K562 (cell line): ENCODE measurements around the gene DNAJB12. TPM values are rescaled to one million over a fixed set of nuclear protein-coding genes. Genes with fewer than 3 reads are reported as not detected.

Experiments used
- HCFC1 ChIP-seq: IDR thresholded peaks from 2 replicates; pipeline ENCODE4 v1.6.1; 2012; ENCODE audit warnings: low read depth, low read length, improper control_type of control experiment
- KDM5B ChIP-seq: fragments of 200-600 bp; sonication (generic); IDR thresholded peaks from 2 replicates; pipeline ENCODE4 v1.6.1; 2012; ENCODE audit warnings: low read depth, mild to moderate bottlenecking, moderate library complexity, low read length, control low read depth, inconsistent platforms; ENCODE audit not compliant: insufficient replicate concordance
- KLF16 ChIP-seq: IDR thresholded peaks from 2 replicates; pipeline ENCODE4 v1.6.1; 2016; ENCODE audit warnings: antibody characterized with exemption
- TAF15 ChIP-seq: fragments of 200-400 bp; formaldehyde crosslinking; IDR thresholded peaks from 2 replicates; pipeline ENCODE4 v1.6.1; 2017; ENCODE audit warnings: mild to moderate bottlenecking, low read depth, low read length, moderate library complexity
- ZFP30 ChIP-seq: fragments of 250-450 bp; sonication (Bioruptor Pico); IDR thresholded peaks from 2 replicates; pipeline ENCODE4 v1.8.0; 2022; ENCODE audit warnings: moderate library complexity, mild to moderate bottlenecking, inconsistent platforms, borderline replicate concordance
- ZNF57 ChIP-seq: fragments of 450-650 bp; formaldehyde crosslinking; IDR thresholded peaks from 2 replicates; pipeline ENCODE4 v1.4.0; 2020; ENCODE audit warnings: mild to moderate bottlenecking, moderate library complexity
- polyA plus RNA-seq, 8 experiments: library from polyadenylated mRNA; depleted of rRNA in 4 of 8; stranded (reverse) in 5 of 8; unstranded in 3 of 8; fragments of >200 nt; fragmentation: Nextera tagmentation in 2 of 8; fragmentation: Illumina TruSeq in 1 of 8; extraction: Ambion mirVana in 2 of 8; extraction: Trizol in 1 of 8; gene quantifications; 2 replicates each; pipeline versions ENCODE4 v1.2.1 to v1.2.3, GENCODE V29; 2011 to 2014; ENCODE audit warnings: inconsistent platforms in 1 of 8, missing spikeins in 1 of 8
- total RNA-seq, 7 experiments: library from RNA; depleted of rRNA in 6 of 7; stranded (reverse); fragments of >200 nt in 6 of 7; fragmentation: Illumina TruSeq in 2 of 7; extraction: Trizol in 2 of 7; gene quantifications; 2 replicates each; pipeline versions ENCODE4 v1.2.1 to v1.2.3, GENCODE V29; 2011 to 2021; ENCODE audit warnings: low replicate concordance in 1 of 7
- TF ChIP-seq, protein P1 (sequence below), 2 experiments: fragments of 450-650 bp; formaldehyde crosslinking in 1 of 2; IDR thresholded peaks; 2 replicates each; pipeline versions ENCODE4 v1.4.0 to v1.6.1; 2014 to 2020; ENCODE audit warnings: mild to moderate bottlenecking in 2 of 2, borderline replicate concordance in 1 of 2, low read depth in 1 of 2
- TF ChIP-seq, protein P2 (sequence below), 2 experiments: fragments of 450-650 bp in 1 of 2; sonication (generic) in 1 of 2; formaldehyde crosslinking in 1 of 2; IDR thresholded peaks; 2 replicates each; pipeline versions ENCODE4 v1.7.1 to v1.9.0; 2016 to 2022; ENCODE audit warnings: inconsistent platforms in 1 of 2, mild to moderate bottlenecking in 1 of 2, missing genetic modification reagents in 1 of 2

DNAJB12 gene
- total and polyA plus RNA-seq, 9 of the 15 experiments (the other 6 are each of a cell fraction or from before 2014, with no cell fraction given): 3.5 to 31.5 (median 20.3) TPM

DNA sequence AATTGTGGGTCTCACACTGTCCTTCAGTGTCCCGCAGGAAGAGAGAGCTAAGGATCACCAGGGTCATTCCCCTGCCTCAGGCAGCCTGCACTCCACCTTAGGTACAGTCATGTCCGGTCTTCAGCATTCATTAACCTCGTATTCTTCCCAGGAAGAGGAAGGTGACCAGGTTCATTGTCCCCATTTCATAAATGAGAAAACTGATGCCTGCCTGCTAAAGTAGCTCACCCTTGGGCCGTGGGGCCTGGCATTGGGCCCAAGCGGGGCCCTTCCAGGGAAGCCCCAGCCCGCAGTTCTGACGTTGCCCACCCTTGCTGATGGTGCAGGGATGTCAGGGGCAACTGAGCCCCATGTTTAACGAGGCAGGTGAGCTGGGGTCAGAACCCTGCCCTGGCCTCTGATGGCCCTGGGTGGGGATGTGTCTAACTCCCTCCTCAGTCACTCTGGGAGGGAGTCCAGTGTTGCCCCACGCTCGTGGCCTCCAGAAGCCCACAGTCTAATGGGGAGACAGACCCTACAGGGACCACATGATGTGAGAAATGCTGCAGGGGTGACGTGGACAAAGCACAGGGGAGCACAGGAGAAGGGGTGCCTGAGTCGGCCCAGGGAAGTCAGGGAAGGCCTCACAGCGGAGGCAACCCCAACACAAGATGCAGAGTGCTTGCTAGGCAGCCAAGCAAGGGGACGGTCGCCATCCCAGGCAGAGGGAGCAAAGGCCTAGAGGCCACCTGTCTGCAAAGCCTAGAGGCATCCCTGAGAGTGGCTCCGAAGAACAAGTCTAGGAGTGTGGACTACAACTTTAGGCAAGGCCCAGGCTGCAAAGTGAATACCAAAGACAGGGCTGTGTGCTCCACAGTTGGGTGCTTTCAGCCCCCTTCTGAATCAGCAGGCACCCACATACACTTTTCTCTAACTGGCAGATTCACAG, 55.9 kb downstream of the DNAJB12 start (continued):
- TF ChIP-seq, protein P1, sequence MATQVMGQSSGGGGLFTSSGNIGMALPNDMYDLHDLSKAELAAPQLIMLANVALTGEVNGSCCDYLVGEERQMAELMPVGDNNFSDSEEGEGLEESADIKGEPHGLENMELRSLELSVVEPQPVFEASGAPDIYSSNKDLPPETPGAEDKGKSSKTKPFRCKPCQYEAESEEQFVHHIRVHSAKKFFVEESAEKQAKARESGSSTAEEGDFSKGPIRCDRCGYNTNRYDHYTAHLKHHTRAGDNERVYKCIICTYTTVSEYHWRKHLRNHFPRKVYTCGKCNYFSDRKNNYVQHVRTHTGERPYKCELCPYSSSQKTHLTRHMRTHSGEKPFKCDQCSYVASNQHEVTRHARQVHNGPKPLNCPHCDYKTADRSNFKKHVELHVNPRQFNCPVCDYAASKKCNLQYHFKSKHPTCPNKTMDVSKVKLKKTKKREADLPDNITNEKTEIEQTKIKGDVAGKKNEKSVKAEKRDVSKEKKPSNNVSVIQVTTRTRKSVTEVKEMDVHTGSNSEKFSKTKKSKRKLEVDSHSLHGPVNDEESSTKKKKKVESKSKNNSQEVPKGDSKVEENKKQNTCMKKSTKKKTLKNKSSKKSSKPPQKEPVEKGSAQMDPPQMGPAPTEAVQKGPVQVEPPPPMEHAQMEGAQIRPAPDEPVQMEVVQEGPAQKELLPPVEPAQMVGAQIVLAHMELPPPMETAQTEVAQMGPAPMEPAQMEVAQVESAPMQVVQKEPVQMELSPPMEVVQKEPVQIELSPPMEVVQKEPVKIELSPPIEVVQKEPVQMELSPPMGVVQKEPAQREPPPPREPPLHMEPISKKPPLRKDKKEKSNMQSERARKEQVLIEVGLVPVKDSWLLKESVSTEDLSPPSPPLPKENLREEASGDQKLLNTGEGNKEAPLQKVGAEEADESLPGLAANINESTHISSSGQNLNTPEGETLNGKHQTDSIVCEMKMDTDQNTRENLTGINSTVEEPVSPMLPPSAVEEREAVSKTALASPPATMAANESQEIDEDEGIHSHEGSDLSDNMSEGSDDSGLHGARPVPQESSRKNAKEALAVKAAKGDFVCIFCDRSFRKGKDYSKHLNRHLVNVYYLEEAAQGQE (IDR thresholded peaks at IDR 0.05; ENCODE audit: borderline replicate concordance): no peak
- TF ChIP-seq, protein P1 (CRISPR knock-in tag; IDR thresholded peaks at IDR 0.05; ENCODE audit: low read depth): no peak
- TF ChIP-seq KDM5B: no peak
- no peak for TF ChIP-seq ZFP30 (CRISPR knock-in tag)
- no peak for TF ChIP-seq TAF15
- TF ChIP-seq ZNF57 (CRISPR knock-in tag): no peak
- no peak for TF ChIP-seq HCFC1
- TF ChIP-seq, protein P2, sequence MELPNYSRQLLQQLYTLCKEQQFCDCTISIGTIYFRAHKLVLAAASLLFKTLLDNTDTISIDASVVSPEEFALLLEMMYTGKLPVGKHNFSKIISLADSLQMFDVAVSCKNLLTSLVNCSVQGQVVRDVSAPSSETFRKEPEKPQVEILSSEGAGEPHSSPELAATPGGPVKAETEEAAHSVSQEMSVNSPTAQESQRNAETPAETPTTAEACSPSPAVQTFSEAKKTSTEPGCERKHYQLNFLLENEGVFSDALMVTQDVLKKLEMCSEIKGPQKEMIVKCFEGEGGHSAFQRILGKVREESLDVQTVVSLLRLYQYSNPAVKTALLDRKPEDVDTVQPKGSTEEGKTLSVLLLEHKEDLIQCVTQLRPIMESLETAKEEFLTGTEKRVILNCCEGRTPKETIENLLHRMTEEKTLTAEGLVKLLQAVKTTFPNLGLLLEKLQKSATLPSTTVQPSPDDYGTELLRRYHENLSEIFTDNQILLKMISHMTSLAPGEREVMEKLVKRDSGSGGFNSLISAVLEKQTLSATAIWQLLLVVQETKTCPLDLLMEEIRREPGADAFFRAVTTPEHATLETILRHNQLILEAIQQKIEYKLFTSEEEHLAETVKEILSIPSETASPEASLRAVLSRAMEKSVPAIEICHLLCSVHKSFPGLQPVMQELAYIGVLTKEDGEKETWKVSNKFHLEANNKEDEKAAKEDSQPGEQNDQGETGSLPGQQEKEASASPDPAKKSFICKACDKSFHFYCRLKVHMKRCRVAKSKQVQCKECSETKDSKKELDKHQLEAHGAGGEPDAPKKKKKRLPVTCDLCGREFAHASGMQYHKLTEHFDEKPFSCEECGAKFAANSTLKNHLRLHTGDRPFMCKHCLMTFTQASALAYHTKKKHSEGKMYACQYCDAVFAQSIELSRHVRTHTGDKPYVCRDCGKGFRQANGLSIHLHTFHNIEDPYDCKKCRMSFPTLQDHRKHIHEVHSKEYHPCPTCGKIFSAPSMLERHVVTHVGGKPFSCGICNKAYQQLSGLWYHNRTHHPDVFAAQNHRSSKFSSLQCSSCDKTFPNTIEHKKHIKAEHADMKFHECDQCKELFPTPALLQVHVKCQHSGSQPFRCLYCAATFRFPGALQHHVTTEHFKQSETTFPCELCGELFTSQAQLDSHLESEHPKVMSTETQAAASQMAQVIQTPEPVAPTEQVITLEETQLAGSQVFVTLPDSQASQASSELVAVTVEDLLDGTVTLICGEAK (IDR thresholded peaks at IDR 0.05): no peak
- TF ChIP-seq, protein P2 (CRISPR knock-in tag; IDR thresholded peaks at IDR 0.05): no peak
- TF ChIP-seq KLF16: no peak
